KG1 (cell line): ENCODE results near the gene A1CF.
"Not testable (repeated sequence)": the region's sequence is repeated elsewhere in the genome, so short reads cannot be mapped to it uniquely, and the experiment has no call there.

Experiments
- DNase-seq: peaks from one replicate; lab custom pipeline; 2025; lab: John Stamatoyannopoulos, UW

Gene A1CF

GRCh38 chr10:50788951-50789945, 96.2 kb downstream of the A1CF start:
- no peak for DNase-seq

- not testable (repeated sequence) for DNase-seq
These were observed 97.5 kb downstream of the A1CF start for GRCh38 chr10:50787962-50788361.

GRCh38 chr10:50782017-50782416, 103.4 kb downstream of the A1CF start:
- not testable (repeated sequence) for DNase-seq

- DNase-seq, result not testable (repeated sequence)
These were observed 105.4 kb downstream of the A1CF start for GRCh38 chr10:50780036-50780435.

GRCh38 chr10:50774868-50775267, 110.6 kb downstream of the A1CF start:
- DNase-seq, result not testable (repeated sequence)

GRCh38 chr10:50772042-50772441, 113.4 kb downstream of the A1CF start:
- DNase-seq, result not testable (repeated sequence)

- DNase-seq, result not testable (repeated sequence)
These were observed 118.5 kb downstream of the A1CF start for GRCh38 chr10:50766774-50767513.
